GM23338 (cell line): ENCODE results near the gene IQUB. TPM values are rescaled to one million over a fixed set of nuclear protein-coding genes. Genes with fewer than 3 reads are reported as not detected.

Source experiments
- ATAC-seq: fragments of 200-7000 bp; cut with Tn5 transposase; 3 replicates; pipeline ENCODE4 v1.9.1; 2020
- DNase-seq: peaks from one replicate; pipeline ENCODE4 v3.0.0-alpha.2; 2015; ENCODE audit warnings: low spot score
- H2AFZ ChIP-seq: fragments of 200-600 bp; sonication (generic); 2 replicates; pipeline ENCODE4 v1.8.0; 2016; ENCODE audit warnings: antibody characterized with exemption, mild to moderate bottlenecking, moderate library complexity
- H3F3A ChIP-seq: fragments of 200-600 bp; sonication (generic); replicated peaks from 2 replicates; pipeline ENCODE4 v1.8.0; 2017; ENCODE audit warnings: antibody characterized with exemption, mixed run types, low read depth
- H3K27ac ChIP-seq: fragments of 200-600 bp; sonication (generic); 2 replicates; pipeline ENCODE4 v1.6.1; 2016; ENCODE audit warnings: low read depth
- H3K27me3 ChIP-seq: fragments of 200-600 bp; sonication (generic); 2 replicates; pipeline ENCODE4 v1.8.0; 2016; ENCODE audit warnings: mild to moderate bottlenecking, mixed run types, moderate library complexity; ENCODE audit not compliant: insufficient read depth
- H3K36me3 ChIP-seq: fragments of 200-600 bp; sonication (generic); 2 replicates; pipeline ENCODE4 v1.8.0; 2016; ENCODE audit warnings: mild to moderate bottlenecking; ENCODE audit not compliant: insufficient read depth
- H3K4me1 ChIP-seq: fragments of 200-600 bp; sonication (generic); 2 replicates; pipeline ENCODE4 v1.8.0; 2016; ENCODE audit warnings: mild to moderate bottlenecking, moderate library complexity; ENCODE audit not compliant: insufficient read depth
- H3K4me2 ChIP-seq: fragments of 200-600 bp; sonication (generic); 2 replicates; pipeline ENCODE4 v1.7.1; 2017; ENCODE audit warnings: mixed run types
- H3K4me3 ChIP-seq: fragments of 200-600 bp; sonication (generic); 2 replicates; pipeline ENCODE4 v1.6.1; 2016; ENCODE audit warnings: mixed run types
- H3K79me2 ChIP-seq: fragments of 200-600 bp; sonication (generic); replicated peaks from 2 replicates; pipeline ENCODE4 v1.8.0; 2017; ENCODE audit warnings: mild to moderate bottlenecking; ENCODE audit not compliant: insufficient read depth
- H3K9me2 ChIP-seq: fragments of 200-600 bp; sonication (generic); 2 replicates; pipeline ENCODE4 v1.8.0; 2017; ENCODE audit not compliant: insufficient read depth
- H4K20me1 ChIP-seq: fragments of 200-600 bp; sonication (generic); replicated peaks from 2 replicates; pipeline ENCODE4 v1.8.0; 2017; ENCODE audit warnings: mild to moderate bottlenecking; ENCODE audit not compliant: insufficient read depth
- H3K27ac Mint-ChIP-seq: 2 replicates; pipeline ENCODE4 v1.8.0; 2020; ENCODE audit warnings: inconsistent platforms, mild to moderate bottlenecking, moderate library complexity, mixed read lengths
- H3K27me3 Mint-ChIP-seq: 3 replicates; pipeline ENCODE4 v1.8.0; 2022; ENCODE audit warnings: low read depth, mild to moderate bottlenecking, moderate library complexity, mixed read lengths, inconsistent platforms; ENCODE audit not compliant: insufficient read depth, poor library complexity
- H3K36me3 Mint-ChIP-seq: 3 replicates; pipeline ENCODE4 v1.8.0; 2021; ENCODE audit warnings: low read depth, mild to moderate bottlenecking, inconsistent platforms, moderate library complexity, mixed read lengths
- H3K4me1 Mint-ChIP-seq: 3 replicates; pipeline ENCODE4 v1.8.0; 2020; ENCODE audit warnings: mild to moderate bottlenecking, inconsistent platforms, mixed read lengths
- H3K4me3 Mint-ChIP-seq: 3 replicates; pipeline ENCODE4 v1.8.0; 2021; ENCODE audit warnings: moderate library complexity, mild to moderate bottlenecking, inconsistent platforms, mixed read lengths
- H3K9me3 Mint-ChIP-seq: 3 replicates; pipeline ENCODE4 v1.8.0; 2020; ENCODE audit warnings: moderate library complexity, mild to moderate bottlenecking, inconsistent platforms, mixed read lengths
- ETS1 ChIP-seq: IDR thresholded peaks from 2 replicates; pipeline ENCODE4 v1.6.1; 2016; ENCODE audit warnings: antibody characterized with exemption
- EZH2 ChIP-seq: fragments of 200-600 bp; sonication (generic); IDR thresholded peaks from one replicate; pipeline ENCODE4 v1.8.0; 2017; ENCODE audit warnings: antibody characterized with exemption, mild to moderate bottlenecking, low read depth; ENCODE audit not compliant: unreplicated experiment
- EZH2phosphoT487 ChIP-seq: fragments of 200-600 bp; sonication (generic); IDR thresholded peaks from one replicate; pipeline ENCODE4 v1.8.1; 2018; ENCODE audit warnings: antibody characterized with exemption; ENCODE audit not compliant: unreplicated experiment
- JUNB ChIP-seq: IDR thresholded peaks from one replicate; pipeline ENCODE4 v1.6.1; 2016; ENCODE audit warnings: antibody characterized with exemption; ENCODE audit not compliant: unreplicated experiment
- NANOG ChIP-seq: IDR thresholded peaks from 2 replicates; pipeline ENCODE4 v1.6.1; 2016; ENCODE audit warnings: antibody characterized with exemption, borderline replicate concordance
- POLR2AphosphoS5 ChIP-seq: IDR thresholded peaks from 2 replicates; pipeline ENCODE4 v1.6.1; 2016; ENCODE audit warnings: antibody characterized with exemption, low read depth
- STAT1 ChIP-seq: IDR thresholded peaks from one replicate; pipeline ENCODE4 v1.6.1; 2016; ENCODE audit warnings: antibody characterized with exemption; ENCODE audit not compliant: unreplicated experiment
- ZNF114 ChIP-seq: fragments of 250-450 bp; sonication (Bioruptor Pico); IDR thresholded peaks from 2 replicates; pipeline ENCODE4 v1.5.0; 2020; ENCODE audit warnings: mild to moderate bottlenecking, moderate library complexity
- ZNF331 ChIP-seq: fragments of 250-450 bp; sonication (Bioruptor Pico); IDR thresholded peaks from 2 replicates; pipeline ENCODE4 v1.5.0; 2020; ENCODE audit warnings: low read depth, mild to moderate bottlenecking, moderate library complexity
- ZNF462 ChIP-seq: fragments of 250-450 bp; sonication (Bioruptor Pico); IDR thresholded peaks from 2 replicates; pipeline ENCODE4 v1.5.0; 2020; ENCODE audit warnings: mild to moderate bottlenecking, moderate library complexity
- polyA plus RNA-seq: library from polyadenylated mRNA; unstranded; fragments of >200 nt; fragmentation: Nextera tagmentation; extraction: Ambion mirVana; gene quantifications from 2 replicates; pipeline ENCODE4 v1.2.1, GENCODE V29; 2016
- total RNA-seq: library from RNA; depleted of rRNA; stranded (reverse); fragments of >200 nt; shearing (Covaris generic); gene quantifications from 2 replicates; pipeline ENCODE4 v1.2.3, GENCODE V29; 2014

IQUB gene
- total and polyA plus RNA-seq, 2 experiments from 2014 or later: 0.79 to 1.1 TPM

- TF ChIP-seq NANOG: no peak
- no peak for TF ChIP-seq STAT1
- no peak for TF ChIP-seq ZNF462
- TF ChIP-seq ZNF331 (CRISPR knock-in tag): no peak
- TF ChIP-seq ZNF114 (CRISPR knock-in tag): no peak
- TF ChIP-seq POLR2AphosphoS5: no peak
Observed at GRCh38 chr7:123498601-123499000, 35.8 kb downstream of the IQUB start (continued).

GRCh38 chr7:123498031-123498430 is 36.4 kb downstream of the IQUB start:
- no peak overlapping the region for H3K4me3 Mint-ChIP-seq
- H3K79me2 ChIP-seq: no peaks in the 10 kb centered on the region
- no peak overlapping the region for H3K4me3 ChIP-seq
- H2AFZ ChIP-seq: no peak overlapping the region
- H3K27ac ChIP-seq: no peak overlapping the region
- peaks cover 11% of the 10 kb centered on the region; the same call in 1 of the 2 replicates for H3K9me2 ChIP-seq
- H4K20me1 ChIP-seq: no peaks in the 10 kb centered on the region
- DNase-seq (no peak), ATAC-seq (no peak)
- peaks cover 13% of the 10 kb centered on the region for H3K4me1 Mint-ChIP-seq
- H3K27me3 ChIP-seq: no peaks in the 10 kb centered on the region
- no peaks in the 10 kb centered on the region for H3F3A ChIP-seq
- H3K27ac Mint-ChIP-seq: no peak overlapping the region
- H3K4me2 ChIP-seq: no peak overlapping the region
- peaks cover 11% of the 10 kb centered on the region; the same call in 1 of the 2 replicates for H3K4me1 ChIP-seq
- H3K36me3 ChIP-seq: no peaks in the 10 kb centered on the region
- H3K9me3 Mint-ChIP-seq: no peaks in the 10 kb centered on the region; the same call in 2 of the 3 replicates
- no peaks in the 10 kb centered on the region for H3K27me3 Mint-ChIP-seq
- no peaks in the 10 kb centered on the region for H3K36me3 Mint-ChIP-seq
- TF ChIP-seq EZH2phosphoT487: no peak
- TF ChIP-seq EZH2: no peak
- no peak for TF ChIP-seq JUNB
- no peak for TF ChIP-seq ETS1
- TF ChIP-seq NANOG: no peak
- no peak for TF ChIP-seq STAT1
- TF ChIP-seq ZNF462: no peak
